ENCODE results near the gene ASCC1. TPM values are rescaled to one million over a fixed set of nuclear protein-coding genes. Genes with fewer than 3 reads are reported as not detected.
A peak's percentile ranks its signal among the peaks of the same experiment; 100 is the strongest.

Gene ASCC1
- total and polyA plus RNA-seq, 2 experiments from 2014 or later, result 13.7 to 37.2 TPM

DNA sequence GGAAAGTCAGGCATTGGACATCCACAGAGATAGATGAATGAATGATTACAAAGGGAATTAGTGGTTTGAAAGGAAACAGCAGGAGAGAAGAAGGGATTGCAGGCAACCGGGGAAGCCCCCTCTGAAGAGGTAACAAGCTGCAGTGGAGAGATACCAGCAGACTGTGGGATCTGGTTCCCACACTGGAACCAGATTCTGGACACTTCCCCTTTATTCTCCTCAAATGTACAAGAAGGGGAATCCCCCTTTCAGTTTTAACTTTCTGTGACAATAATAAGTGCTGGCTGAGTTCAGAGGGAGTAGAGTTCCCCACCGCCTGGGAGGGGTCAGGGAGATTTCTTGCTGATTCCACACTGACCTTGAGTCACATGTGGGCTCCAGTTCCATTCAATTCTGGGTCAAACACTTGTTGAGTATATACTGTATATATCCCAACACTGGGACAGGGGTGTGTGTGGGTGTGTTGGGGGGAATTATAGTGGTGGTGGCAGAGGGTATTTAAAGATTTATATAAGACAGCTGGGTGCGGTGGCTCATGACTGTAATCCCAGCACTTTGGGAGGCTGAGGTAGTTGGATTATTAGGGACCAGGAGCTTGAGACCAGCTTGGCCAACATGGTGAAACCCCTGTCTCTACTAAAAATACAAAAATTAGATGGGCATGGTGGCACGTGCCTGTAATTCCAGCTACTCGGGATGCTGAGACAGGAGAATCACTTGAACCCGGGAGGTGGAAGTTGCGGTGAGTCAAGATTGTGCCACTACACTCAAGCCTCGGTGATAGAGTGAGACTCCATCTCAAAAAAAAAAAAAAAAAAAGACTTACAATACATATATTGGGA lies 41.2 kb upstream of the ASCC1 start:
- no peaks in the 10 kb centered on the region for H3K36me3 Mint-ChIP-seq (ENCODE audit: low read depth)
- Histone ChIP-seq H4K20me1 (replicated peaks; ENCODE audit: insufficient read depth) (no peaks in the 10 kb centered on the region), H3K4me3 (no peak overlapping the region), H3K79me2 (replicated peaks; ENCODE audit: insufficient read depth) (no peaks in the 10 kb centered on the region), H2AFZ (peak overlapping the region; percentile 80), H3K4me2 (no peak overlapping the region), H3K9me2 (ENCODE audit: insufficient read depth) (no peaks in the 10 kb centered on the region), H3K36me3 (ENCODE audit: insufficient read depth) (no peaks in the 10 kb centered on the region), H3K27me3 (ENCODE audit: insufficient read depth) (no peaks in the 10 kb centered on the region), H3K27ac (ENCODE audit: low read depth) (no peak overlapping the region), H3F3A (replicated peaks; ENCODE audit: low read depth) (peaks cover 25% of the 10 kb centered on the region), H3K4me1 (ENCODE audit: insufficient read depth) (peaks cover 35% of the 10 kb centered on the region)
- H3K9me3 Mint-ChIP-seq, result no peaks in the 10 kb centered on the region
- H3K27me3 Mint-ChIP-seq (ENCODE audit: insufficient read depth, low read depth, poor library complexity), result peaks cover 28% of the 10 kb centered on the region
- ATAC-seq (no peak), DNase-seq (ENCODE audit: low spot score) (no peak)
- no peak overlapping the region; the same call in 2 of the 3 replicates for H3K4me3 Mint-ChIP-seq
- no peak overlapping the region; the same call in 1 of the 2 replicates for H3K27ac Mint-ChIP-seq
- TF ChIP-seq ZNF331 (CRISPR knock-in tag; IDR thresholded peaks at IDR 0.05; ENCODE audit: low read depth) (no peak), NANOG (IDR thresholded peaks at IDR 0.05; ENCODE audit: borderline replicate concordance) (no peak), JUNB (IDR thresholded peaks at IDR 0.05; ENCODE audit: unreplicated experiment) (no peak), POLR2AphosphoS5 (IDR thresholded peaks at IDR 0.05; ENCODE audit: low read depth) (no peak), STAT1 (IDR thresholded peaks at IDR 0.05; ENCODE audit: unreplicated experiment) (no peak), EZH2phosphoT487 (IDR thresholded peaks at IDR 0.05; ENCODE audit: unreplicated experiment) (no peak), CREB1 (CRISPR knock-in tag; IDR thresholded peaks at IDR 0.05; ENCODE audit: low read depth) (no peak), EZH2 (IDR thresholded peaks at IDR 0.05; ENCODE audit: low read depth, unreplicated experiment) (no peak), ZNF114 (CRISPR knock-in tag; IDR thresholded peaks at IDR 0.05) (no peak)
- TF ChIP-seq, protein P1, sequence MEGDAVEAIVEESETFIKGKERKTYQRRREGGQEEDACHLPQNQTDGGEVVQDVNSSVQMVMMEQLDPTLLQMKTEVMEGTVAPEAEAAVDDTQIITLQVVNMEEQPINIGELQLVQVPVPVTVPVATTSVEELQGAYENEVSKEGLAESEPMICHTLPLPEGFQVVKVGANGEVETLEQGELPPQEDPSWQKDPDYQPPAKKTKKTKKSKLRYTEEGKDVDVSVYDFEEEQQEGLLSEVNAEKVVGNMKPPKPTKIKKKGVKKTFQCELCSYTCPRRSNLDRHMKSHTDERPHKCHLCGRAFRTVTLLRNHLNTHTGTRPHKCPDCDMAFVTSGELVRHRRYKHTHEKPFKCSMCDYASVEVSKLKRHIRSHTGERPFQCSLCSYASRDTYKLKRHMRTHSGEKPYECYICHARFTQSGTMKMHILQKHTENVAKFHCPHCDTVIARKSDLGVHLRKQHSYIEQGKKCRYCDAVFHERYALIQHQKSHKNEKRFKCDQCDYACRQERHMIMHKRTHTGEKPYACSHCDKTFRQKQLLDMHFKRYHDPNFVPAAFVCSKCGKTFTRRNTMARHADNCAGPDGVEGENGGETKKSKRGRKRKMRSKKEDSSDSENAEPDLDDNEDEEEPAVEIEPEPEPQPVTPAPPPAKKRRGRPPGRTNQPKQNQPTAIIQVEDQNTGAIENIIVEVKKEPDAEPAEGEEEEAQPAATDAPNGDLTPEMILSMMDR (conservative IDR thresholded peaks at IDR 0.05; ENCODE audit: low read depth in 2 of 2), result no peak
- TF ChIP-seq, protein P2, sequence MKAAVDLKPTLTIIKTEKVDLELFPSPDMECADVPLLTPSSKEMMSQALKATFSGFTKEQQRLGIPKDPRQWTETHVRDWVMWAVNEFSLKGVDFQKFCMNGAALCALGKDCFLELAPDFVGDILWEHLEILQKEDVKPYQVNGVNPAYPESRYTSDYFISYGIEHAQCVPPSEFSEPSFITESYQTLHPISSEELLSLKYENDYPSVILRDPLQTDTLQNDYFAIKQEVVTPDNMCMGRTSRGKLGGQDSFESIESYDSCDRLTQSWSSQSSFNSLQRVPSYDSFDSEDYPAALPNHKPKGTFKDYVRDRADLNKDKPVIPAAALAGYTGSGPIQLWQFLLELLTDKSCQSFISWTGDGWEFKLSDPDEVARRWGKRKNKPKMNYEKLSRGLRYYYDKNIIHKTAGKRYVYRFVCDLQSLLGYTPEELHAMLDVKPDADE (IDR thresholded peaks at IDR 0.05), result no peak
- TF ChIP-seq, protein P3, sequence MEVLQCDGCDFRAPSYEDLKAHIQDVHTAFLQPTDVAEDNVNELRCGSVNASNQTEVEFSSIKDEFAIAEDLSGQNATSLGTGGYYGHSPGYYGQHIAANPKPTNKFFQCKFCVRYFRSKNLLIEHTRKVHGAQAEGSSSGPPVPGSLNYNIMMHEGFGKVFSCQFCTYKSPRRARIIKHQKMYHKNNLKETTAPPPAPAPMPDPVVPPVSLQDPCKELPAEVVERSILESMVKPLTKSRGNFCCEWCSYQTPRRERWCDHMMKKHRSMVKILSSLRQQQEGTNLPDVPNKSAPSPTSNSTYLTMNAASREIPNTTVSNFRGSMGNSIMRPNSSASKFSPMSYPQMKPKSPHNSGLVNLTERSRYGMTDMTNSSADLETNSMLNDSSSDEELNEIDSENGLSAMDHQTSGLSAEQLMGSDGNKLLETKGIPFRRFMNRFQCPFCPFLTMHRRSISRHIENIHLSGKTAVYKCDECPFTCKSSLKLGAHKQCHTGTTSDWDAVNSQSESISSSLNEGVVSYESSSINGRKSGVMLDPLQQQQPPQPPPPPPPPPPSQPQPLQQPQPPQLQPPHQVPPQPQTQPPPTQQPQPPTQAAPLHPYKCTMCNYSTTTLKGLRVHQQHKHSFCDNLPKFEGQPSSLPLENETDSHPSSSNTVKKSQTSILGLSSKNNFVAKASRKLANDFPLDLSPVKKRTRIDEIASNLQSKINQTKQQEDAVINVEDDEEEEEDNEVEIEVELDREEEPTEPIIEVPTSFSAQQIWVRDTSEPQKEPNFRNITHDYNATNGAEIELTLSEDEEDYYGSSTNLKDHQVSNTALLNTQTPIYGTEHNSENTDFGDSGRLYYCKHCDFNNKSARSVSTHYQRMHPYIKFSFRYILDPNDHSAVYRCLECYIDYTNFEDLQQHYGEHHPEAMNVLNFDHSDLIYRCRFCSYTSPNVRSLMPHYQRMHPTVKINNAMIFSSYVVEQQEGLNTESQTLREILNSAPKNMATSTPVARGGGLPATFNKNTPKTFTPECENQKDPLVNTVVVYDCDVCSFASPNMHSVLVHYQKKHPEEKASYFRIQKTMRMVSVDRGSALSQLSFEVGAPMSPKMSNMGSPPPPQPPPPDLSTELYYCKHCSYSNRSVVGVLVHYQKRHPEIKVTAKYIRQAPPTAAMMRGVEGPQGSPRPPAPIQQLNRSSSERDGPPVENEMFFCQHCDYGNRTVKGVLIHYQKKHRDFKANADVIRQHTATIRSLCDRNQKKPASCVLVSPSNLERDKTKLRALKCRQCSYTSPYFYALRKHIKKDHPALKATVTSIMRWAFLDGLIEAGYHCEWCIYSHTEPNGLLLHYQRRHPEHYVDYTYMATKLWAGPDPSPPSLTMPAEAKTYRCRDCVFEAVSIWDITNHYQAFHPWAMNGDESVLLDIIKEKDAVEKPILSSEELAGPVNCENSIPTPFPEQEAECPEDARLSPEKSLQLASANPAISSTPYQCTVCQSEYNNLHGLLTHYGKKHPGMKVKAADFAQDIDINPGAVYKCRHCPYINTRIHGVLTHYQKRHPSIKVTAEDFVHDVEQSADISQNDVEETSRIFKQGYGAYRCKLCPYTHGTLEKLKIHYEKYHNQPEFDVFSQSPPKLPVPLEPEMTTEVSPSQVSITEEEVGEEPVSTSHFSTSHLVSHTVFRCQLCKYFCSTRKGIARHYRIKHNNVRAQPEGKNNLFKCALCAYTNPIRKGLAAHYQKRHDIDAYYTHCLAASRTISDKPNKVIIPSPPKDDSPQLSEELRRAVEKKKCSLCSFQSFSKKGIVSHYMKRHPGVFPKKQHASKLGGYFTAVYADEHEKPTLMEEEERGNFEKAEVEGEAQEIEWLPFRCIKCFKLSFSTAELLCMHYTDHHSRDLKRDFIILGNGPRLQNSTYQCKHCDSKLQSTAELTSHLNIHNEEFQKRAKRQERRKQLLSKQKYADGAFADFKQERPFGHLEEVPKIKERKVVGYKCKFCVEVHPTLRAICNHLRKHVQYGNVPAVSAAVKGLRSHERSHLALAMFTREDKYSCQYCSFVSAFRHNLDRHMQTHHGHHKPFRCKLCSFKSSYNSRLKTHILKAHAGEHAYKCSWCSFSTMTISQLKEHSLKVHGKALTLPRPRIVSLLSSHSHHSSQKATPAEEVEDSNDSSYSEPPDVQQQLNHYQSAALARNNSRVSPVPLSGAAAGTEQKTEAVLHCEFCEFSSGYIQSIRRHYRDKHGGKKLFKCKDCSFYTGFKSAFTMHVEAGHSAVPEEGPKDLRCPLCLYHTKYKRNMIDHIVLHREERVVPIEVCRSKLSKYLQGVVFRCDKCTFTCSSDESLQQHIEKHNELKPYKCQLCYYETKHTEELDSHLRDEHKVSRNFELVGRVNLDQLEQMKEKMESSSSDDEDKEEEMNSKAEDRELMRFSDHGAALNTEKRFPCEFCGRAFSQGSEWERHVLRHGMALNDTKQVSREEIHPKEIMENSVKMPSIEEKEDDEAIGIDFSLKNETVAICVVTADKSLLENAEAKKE (CRISPR knock-in tag; IDR thresholded peaks at IDR 0.05), result no peak
- TF ChIP-seq, protein P4, sequence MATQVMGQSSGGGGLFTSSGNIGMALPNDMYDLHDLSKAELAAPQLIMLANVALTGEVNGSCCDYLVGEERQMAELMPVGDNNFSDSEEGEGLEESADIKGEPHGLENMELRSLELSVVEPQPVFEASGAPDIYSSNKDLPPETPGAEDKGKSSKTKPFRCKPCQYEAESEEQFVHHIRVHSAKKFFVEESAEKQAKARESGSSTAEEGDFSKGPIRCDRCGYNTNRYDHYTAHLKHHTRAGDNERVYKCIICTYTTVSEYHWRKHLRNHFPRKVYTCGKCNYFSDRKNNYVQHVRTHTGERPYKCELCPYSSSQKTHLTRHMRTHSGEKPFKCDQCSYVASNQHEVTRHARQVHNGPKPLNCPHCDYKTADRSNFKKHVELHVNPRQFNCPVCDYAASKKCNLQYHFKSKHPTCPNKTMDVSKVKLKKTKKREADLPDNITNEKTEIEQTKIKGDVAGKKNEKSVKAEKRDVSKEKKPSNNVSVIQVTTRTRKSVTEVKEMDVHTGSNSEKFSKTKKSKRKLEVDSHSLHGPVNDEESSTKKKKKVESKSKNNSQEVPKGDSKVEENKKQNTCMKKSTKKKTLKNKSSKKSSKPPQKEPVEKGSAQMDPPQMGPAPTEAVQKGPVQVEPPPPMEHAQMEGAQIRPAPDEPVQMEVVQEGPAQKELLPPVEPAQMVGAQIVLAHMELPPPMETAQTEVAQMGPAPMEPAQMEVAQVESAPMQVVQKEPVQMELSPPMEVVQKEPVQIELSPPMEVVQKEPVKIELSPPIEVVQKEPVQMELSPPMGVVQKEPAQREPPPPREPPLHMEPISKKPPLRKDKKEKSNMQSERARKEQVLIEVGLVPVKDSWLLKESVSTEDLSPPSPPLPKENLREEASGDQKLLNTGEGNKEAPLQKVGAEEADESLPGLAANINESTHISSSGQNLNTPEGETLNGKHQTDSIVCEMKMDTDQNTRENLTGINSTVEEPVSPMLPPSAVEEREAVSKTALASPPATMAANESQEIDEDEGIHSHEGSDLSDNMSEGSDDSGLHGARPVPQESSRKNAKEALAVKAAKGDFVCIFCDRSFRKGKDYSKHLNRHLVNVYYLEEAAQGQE (IDR thresholded peaks at IDR 0.05; ENCODE audit: unreplicated experiment), result no peak
- peaks cover 51% of the 10 kb centered on the region for H3K4me1 Mint-ChIP-seq

Measured in GM23338 (cell line).